Measurements from ENCODE around the gene KLHL18.

GRCh38 chr3:47394881-47395280 is 112.1 kb downstream of the KLHL18 start:
- TF ChIP-seq CTCF (IDR thresholded peaks at IDR 0.05) (no peak), POLR2AphosphoS5 (IDR thresholded peaks at IDR 0.05; ENCODE audit: low read depth, low read length) (no peak), REST (IDR thresholded peaks at IDR 0.05; ENCODE audit: insufficient read depth in 1 of 2, low read depth in 2 of 2, low read length in 1 of 2) (no peak)
